Hematopoietic multipotent progenitor cell treated with erythropoietin and hydrocortisone succinate and interleukin-3 and kit ligand, for 17 days (in vitro differentiated cells): ENCODE measurements around the gene PAPSS1.
"Not testable (repeated sequence)": the region's sequence is repeated elsewhere in the genome, so short reads cannot be mapped to it uniquely, and the experiment has no call there.

Experiments used
- DNase-seq: peaks from one replicate; pipeline ENCODE4 v3.0.0-alpha.2; 2015; ENCODE audit warnings: low spot score

Gene PAPSS1

GRCh38 chr4:107719922-107720722, at the start of gene PAPSS1:
Gene PAPSS1 (minus strand): TSS chr4:107720234. CDS start chr4:107720179, 55 bp downstream.
- DNase-seq: peak; percentile 68

GRCh38 chr4:107760281-107760947, 40.4 kb upstream of the PAPSS1 start:
- no peak for DNase-seq

GRCh38 chr4:107757864-107758476, 37.9 kb upstream of the PAPSS1 start:
- DNase-seq: peak; percentile 6

- DNase-seq: no peak
These were observed 37.2 kb upstream of the PAPSS1 start for GRCh38 chr4:107757283-107757682.

GRCh38 chr4:107755841-107756356, 35.9 kb upstream of the PAPSS1 start:
- no peak for DNase-seq

GRCh38 chr4:107751670-107752069, 31.6 kb upstream of the PAPSS1 start:
- DNase-seq: no peak

- DNase-seq: no peak
These were observed 27.9 kb upstream of the PAPSS1 start for GRCh38 chr4:107747748-107748486.

- no peak for DNase-seq
These were observed 26.1 kb upstream of the PAPSS1 start for GRCh38 chr4:107746161-107746560.

- no peak for DNase-seq
These were observed 24.5 kb upstream of the PAPSS1 start for GRCh38 chr4:107744532-107744931.

GRCh38 chr4:107743532-107743931, 23.5 kb upstream of the PAPSS1 start:
- no peak for DNase-seq

GRCh38 chr4:107742791-107743190, 22.8 kb upstream of the PAPSS1 start:
- DNase-seq: no peak

- DNase-seq: no peak
These were observed 22.2 kb upstream of the PAPSS1 start for GRCh38 chr4:107742196-107742595.

GRCh38 chr4:107740950-107741701, 21.1 kb upstream of the PAPSS1 start:
- no peak for DNase-seq

GRCh38 chr4:107740381-107740780, 20.3 kb upstream of the PAPSS1 start:
- no peak for DNase-seq

- no peak for DNase-seq
These were observed 17.4 kb upstream of the PAPSS1 start for GRCh38 chr4:107737450-107737849.

- DNase-seq: peak; percentile 22
These were observed 17.0 kb upstream of the PAPSS1 start for GRCh38 chr4:107736924-107737448.

- no peak for DNase-seq
These were observed 16.0 kb upstream of the PAPSS1 start for GRCh38 chr4:107736037-107736436.

- DNase-seq: no peak
These were observed 14.1 kb upstream of the PAPSS1 start for GRCh38 chr4:107734120-107734519.

- no peak for DNase-seq
These were observed 13.4 kb upstream of the PAPSS1 start for GRCh38 chr4:107733431-107733925.

- DNase-seq: not testable (repeated sequence)
These were observed 9.0 kb upstream of the PAPSS1 start for GRCh38 chr4:107729050-107729449.
